Liver (tissue), 9 donors: Measurements from ENCODE around the gene EPM2A. TPM values are rescaled to one million over a fixed set of nuclear protein-coding genes. Genes with fewer than 3 reads are reported as not detected.
A peak's percentile ranks its signal among the peaks of the same experiment; 100 is the strongest.

Source experiments
- DNase-seq: peaks from one replicate; pipeline ENCODE4 v3.0.0-alpha.2; 2017; ENCODE audit warnings: low spot score
- H3K27ac ChIP-seq, 2 donors: one replicate each; pipeline ENCODE4 v1.7.0; 2013; ENCODE audit warnings: inconsistent platforms in 2 of 2, low read length in 2 of 2, control low read depth in 1 of 2, low read depth in 1 of 2, mild to moderate bottlenecking in 1 of 2
- H3K27me3 ChIP-seq, 4 donors: one replicate each; pipeline versions ENCODE4 v1.6.1 to v1.7.0; 2013; ENCODE audit warnings: low read length in 3 of 4, inconsistent platforms in 1 of 4, mild to moderate bottlenecking in 1 of 4, moderate library complexity in 1 of 4; ENCODE audit not compliant: control insufficient read depth in 4 of 4, insufficient read depth in 4 of 4
- H3K36me3 ChIP-seq, 4 donors: one replicate each; pipeline versions ENCODE4 v1.6.1 to v1.7.0; 2013; ENCODE audit warnings: low read length in 3 of 4, mild to moderate bottlenecking in 3 of 4, low read depth in 1 of 4, moderate library complexity in 1 of 4; ENCODE audit not compliant: control insufficient read depth in 4 of 4, insufficient read depth in 3 of 4
- H3K4me1 ChIP-seq, 4 donors: one replicate each; pipeline versions ENCODE4 v1.6.1 to v1.7.0; 2013; ENCODE audit warnings: low read length in 3 of 4, mild to moderate bottlenecking in 3 of 4, moderate library complexity in 1 of 4; ENCODE audit not compliant: control insufficient read depth in 4 of 4, insufficient read depth in 4 of 4
- H3K4me3 ChIP-seq, 3 donors: one replicate each; pipeline versions ENCODE4 v1.6.1 to v1.7.0; 2013; ENCODE audit warnings: low read length in 3 of 3, control low read depth in 1 of 3, low read depth in 1 of 3, mild to moderate bottlenecking in 1 of 3
- H3K9ac ChIP-seq, 2 donors: one replicate each; pipeline ENCODE4 v1.7.0; 2013; ENCODE audit warnings: low read length in 2 of 2, mild to moderate bottlenecking in 2 of 2, moderate library complexity in 2 of 2, control low read depth in 1 of 2, low read depth in 1 of 2
- H3K9me3 ChIP-seq, 4 donors: one replicate each; pipeline versions ENCODE4 v1.6.1 to v1.7.0; 2013; ENCODE audit warnings: low read length in 3 of 4; ENCODE audit not compliant: control insufficient read depth in 4 of 4
- CTCF ChIP-seq: fragments of 150-350 bp; IDR thresholded peaks from 2 replicates; pipeline ENCODE4 v1.5.1; 2017; ENCODE audit warnings: improper control_type of control experiment, low read depth, low read length; ENCODE audit not compliant: missing input control
- FOXA1 ChIP-seq: IDR thresholded peaks from 2 replicates; pipeline ENCODE4 v1.6.1; 2016; ENCODE audit warnings: antibody characterized with exemption
- FOXA2 ChIP-seq: IDR thresholded peaks from 2 replicates; pipeline ENCODE4 v1.6.1; 2016; ENCODE audit warnings: antibody characterized with exemption
- HNF4G ChIP-seq: IDR thresholded peaks from 2 replicates; pipeline ENCODE4 v1.6.1; 2016; ENCODE audit warnings: antibody characterized with exemption
- JUND ChIP-seq, 2 donors: IDR thresholded peaks; 2 replicates each; pipeline ENCODE4 v1.6.1; 2016; ENCODE audit warnings: antibody characterized with exemption in 2 of 2
- NR2F2 ChIP-seq: IDR thresholded peaks from 2 replicates; pipeline ENCODE4 v1.6.1; 2016; ENCODE audit warnings: antibody characterized with exemption
- RAD21 ChIP-seq, 2 donors: IDR thresholded peaks; 2 replicates each; pipeline ENCODE4 v1.6.1; 2016; ENCODE audit warnings: antibody characterized with exemption in 2 of 2, mild to moderate bottlenecking in 2 of 2
- REST ChIP-seq: IDR thresholded peaks from 2 replicates; pipeline ENCODE4 v1.6.1; 2016; ENCODE audit warnings: antibody characterized with exemption, mild to moderate bottlenecking
- RXRA ChIP-seq, 2 donors: IDR thresholded peaks; 2 replicates each; pipeline ENCODE4 v1.6.1; 2017 to 2018; ENCODE audit warnings: antibody characterized with exemption in 2 of 2, mild to moderate bottlenecking in 1 of 2
- SP1 ChIP-seq: IDR thresholded peaks from 2 replicates; pipeline ENCODE4 v1.6.1; 2018; ENCODE audit warnings: antibody characterized with exemption, mild to moderate bottlenecking
- YY1 ChIP-seq: IDR thresholded peaks from 2 replicates; pipeline ENCODE4 v1.6.1; 2016; ENCODE audit warnings: antibody characterized with exemption, mild to moderate bottlenecking
- WGBS: extraction: QIAGEN DNeasy Blood & Tissue Kit; methylation state at CpG from one replicate; pipeline ENCODE4 v1.1.7; 2013; 5-methylcytosine and 5-hydroxymethylcytosine counted together
- polyA plus RNA-seq, 2 donors: library from polyadenylated mRNA; stranded (reverse) in 1 of 2; unstranded in 1 of 2; fragments of 200-250 nt in 1 of 2; fragments of >200 nt in 1 of 2; fragmentation: Nextera tagmentation in 1 of 2; extraction: Ambion mirVana in 1 of 2; gene quantifications; one replicate each; pipeline versions ENCODE4 v1.2.1 to v1.2.3, GENCODE V29; 2013 to 2015
- total RNA-seq, 2 donors: library from RNA; depleted of rRNA; stranded (reverse); fragments of >200 nt; gene quantifications; one replicate each; pipeline ENCODE4 v1.2.3, GENCODE V29; 2014
- TF ChIP-seq, protein P1 (sequence below): IDR thresholded peaks from 2 replicates; pipeline ENCODE4 v1.6.1; 2016; ENCODE audit warnings: antibody characterized with exemption
- TF ChIP-seq, protein P2 (sequence below): IDR thresholded peaks from 2 replicates; pipeline ENCODE4 v1.6.1; 2016; ENCODE audit warnings: antibody characterized with exemption
- TF ChIP-seq, protein P3 (sequence below): IDR thresholded peaks from 2 replicates; pipeline ENCODE4 v1.6.1; 2016; ENCODE audit warnings: antibody characterized with exemption
- donor health status: healthy.
- donor health status: healthy.
- donor health status: healthy.
- donor health status: healthy.
- donor health status: healthy.

EPM2A gene
- total and polyA plus RNA-seq, 4 donors = 3.7 to 13.0 (median 5.1) TPM

DNA sequence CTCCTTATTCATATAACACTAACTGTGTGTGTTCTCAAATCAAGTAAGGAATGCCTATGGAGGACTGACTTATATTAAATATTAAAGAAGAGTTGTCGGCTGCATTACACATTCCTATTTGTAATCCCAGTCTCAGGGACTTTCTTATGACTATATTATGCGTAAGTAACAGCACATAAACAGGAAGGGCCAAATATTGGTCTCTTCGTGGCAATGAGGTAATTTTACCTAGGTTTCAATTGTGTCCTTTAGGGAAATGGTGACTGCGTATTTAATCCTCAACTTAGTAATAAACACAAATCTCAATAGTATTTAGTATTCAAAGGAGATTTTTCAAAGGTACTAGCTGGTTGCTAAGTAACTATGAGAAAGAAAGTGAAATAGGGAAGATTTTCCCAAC is 22.8 kb upstream of the EPM2A start:
- no peak overlapping the region for H3K9ac ChIP-seq
- 93% methylated on average over 4 of the region's 4 CpGs for WGBS
- no peak for DNase-seq
- no peaks in the 10 kb centered on the region for H3K9me3 ChIP-seq
- TF ChIP-seq NR2F2 = no peak
- TF ChIP-seq, protein P1, sequence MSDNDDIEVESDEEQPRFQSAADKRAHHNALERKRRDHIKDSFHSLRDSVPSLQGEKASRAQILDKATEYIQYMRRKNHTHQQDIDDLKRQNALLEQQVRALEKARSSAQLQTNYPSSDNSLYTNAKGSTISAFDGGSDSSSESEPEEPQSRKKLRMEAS = no peak
- TF ChIP-seq HNF4G = no peak
- no peak for TF ChIP-seq YY1
- H3K4me3 ChIP-seq = no peak overlapping the region
- peaks cover 0 to under 1% (median 0%) of the 10 kb centered on the region in 4 donors for H3K4me1 ChIP-seq
- H3K27ac ChIP-seq = no peak overlapping the region
- H3K27me3 ChIP-seq = no peaks in the 10 kb centered on the region
- H3K36me3 ChIP-seq = no peaks in the 10 kb centered on the region

GRCh38 chr6:145756170-145756662 is 20.9 kb upstream of the EPM2A start:
- Histone ChIP-seq H3K9me3 (no peaks in the 10 kb centered on the region), H3K27me3 (no peaks in the 10 kb centered on the region), H3K4me1 (no peaks in the 10 kb centered on the region), H3K4me3 (no peak overlapping the region), H3K9ac (no peak overlapping the region), H3K27ac (no peak overlapping the region), H3K36me3 (no peaks in the 10 kb centered on the region)
- DNase-seq = no peak
- 65% methylated on average over 1 of the region's 1 CpG for WGBS
- TF ChIP-seq, protein P2, sequence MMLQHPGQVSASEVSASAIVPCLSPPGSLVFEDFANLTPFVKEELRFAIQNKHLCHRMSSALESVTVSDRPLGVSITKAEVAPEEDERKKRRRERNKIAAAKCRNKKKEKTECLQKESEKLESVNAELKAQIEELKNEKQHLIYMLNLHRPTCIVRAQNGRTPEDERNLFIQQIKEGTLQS = peak; percentile 72
- TF ChIP-seq CTCF = no peak

GRCh38 chr6:145755682-145756081 is 20.4 kb upstream of the EPM2A start:
- no peaks in the 10 kb centered on the region for H3K27me3 ChIP-seq
- no peak overlapping the region for H3K27ac ChIP-seq
- H3K36me3 ChIP-seq = no peaks in the 10 kb centered on the region
- H3K4me1 ChIP-seq = no peaks in the 10 kb centered on the region
- H3K9ac ChIP-seq = no peak overlapping the region
- TF ChIP-seq SP1 (no peak), RAD21 (IDR thresholded peaks at IDR 0.05) (no peak), HNF4G (no peak), CTCF (no peak), FOXA2 (no peak), REST (no peak), RXRA (IDR thresholded peaks at IDR 0.05) (no peak), FOXA1 (no peak), JUND (IDR thresholded peaks at IDR 0.05) (no peak), YY1 (no peak)
- TF ChIP-seq, protein P1 = no peak
- TF ChIP-seq, protein P3, sequence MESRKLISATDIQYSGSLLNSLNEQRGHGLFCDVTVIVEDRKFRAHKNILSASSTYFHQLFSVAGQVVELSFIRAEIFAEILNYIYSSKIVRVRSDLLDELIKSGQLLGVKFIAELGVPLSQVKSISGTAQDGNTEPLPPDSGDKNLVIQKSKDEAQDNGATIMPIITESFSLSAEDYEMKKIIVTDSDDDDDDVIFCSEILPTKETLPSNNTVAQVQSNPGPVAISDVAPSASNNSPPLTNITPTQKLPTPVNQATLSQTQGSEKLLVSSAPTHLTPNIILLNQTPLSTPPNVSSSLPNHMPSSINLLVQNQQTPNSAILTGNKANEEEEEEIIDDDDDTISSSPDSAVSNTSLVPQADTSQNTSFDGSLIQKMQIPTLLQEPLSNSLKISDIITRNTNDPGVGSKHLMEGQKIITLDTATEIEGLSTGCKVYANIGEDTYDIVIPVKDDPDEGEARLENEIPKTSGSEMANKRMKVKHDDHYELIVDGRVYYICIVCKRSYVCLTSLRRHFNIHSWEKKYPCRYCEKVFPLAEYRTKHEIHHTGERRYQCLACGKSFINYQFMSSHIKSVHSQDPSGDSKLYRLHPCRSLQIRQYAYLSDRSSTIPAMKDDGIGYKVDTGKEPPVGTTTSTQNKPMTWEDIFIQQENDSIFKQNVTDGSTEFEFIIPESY = no peak
- no peak for DNase-seq
- H3K9me3 ChIP-seq = no peaks in the 10 kb centered on the region
- H3K4me3 ChIP-seq = no peak overlapping the region
